Keratinocyte (primary cell): ENCODE measurements around the gene AIMP1. TPM values are rescaled to one million over a fixed set of nuclear protein-coding genes. Genes with fewer than 3 reads are reported as not detected.

Experiments
- DNase-seq: peaks from one replicate; pipeline ENCODE4 v3.0.0-alpha.2; 2011; ENCODE audit warnings: low read depth, missing footprints, low spot score
- FAIRE-seq: peaks from 2 replicates; lab custom pipeline; 2011; peaks lifted over from hg19 to GRCh38; lab: Jason Lieb, UNC
- H2AFZ ChIP-seq: 2 replicates; pipeline ENCODE4 v1.6.0; 2012; ENCODE audit warnings: low read length, control low read depth, inconsistent platforms; ENCODE audit not compliant: control insufficient read depth
- H3K27ac ChIP-seq: 2 replicates; pipeline ENCODE4 v1.5.1; 2011; ENCODE audit warnings: low read length; ENCODE audit not compliant: control insufficient read depth, insufficient read depth
- H3K27me3 ChIP-seq: 3 replicates; pipeline ENCODE4 v1.6.0; 2011; ENCODE audit warnings: low read length; ENCODE audit not compliant: control insufficient read depth, insufficient read depth; ENCODE audit errors: extremely low read depth
- H3K36me3 ChIP-seq, 2 experiments: 2 replicates in 1 of 2; 3 replicates in 1 of 2; pipeline ENCODE4 v1.5.1; 2011; ENCODE audit warnings: low read length in 2 of 2, mild to moderate bottlenecking in 1 of 2; ENCODE audit not compliant: control insufficient read depth in 2 of 2, insufficient read depth in 2 of 2; ENCODE audit errors: extremely low read depth in 1 of 2
- H3K4me1 ChIP-seq: 3 replicates; pipeline ENCODE4 v1.5.1; 2011; ENCODE audit warnings: low read length; ENCODE audit not compliant: control insufficient read depth, insufficient read depth; ENCODE audit errors: extremely low read depth
- H3K4me2 ChIP-seq: 3 replicates; pipeline ENCODE4 v1.6.0; 2011; ENCODE audit warnings: low read depth, low read length; ENCODE audit not compliant: control insufficient read depth, insufficient read depth; ENCODE audit errors: extremely low read depth
- H3K4me3 ChIP-seq, 3 experiments: fragments of 200-600 bp in 1 of 3; sonication (generic) in 1 of 3; 2 replicates in 2 of 3; 3 replicates in 1 of 3; pipeline ENCODE4 v1.5.1; 2011 to 2016; ENCODE audit warnings: low read length in 3 of 3, mild to moderate bottlenecking in 3 of 3, control low read depth in 2 of 3, inconsistent platforms in 1 of 3, low read depth in 1 of 3, mixed read lengths in 1 of 3, mixed run types in 1 of 3, moderate library complexity in 1 of 3; ENCODE audit not compliant: control insufficient read depth in 2 of 3, insufficient read depth in 2 of 3; ENCODE audit errors: extremely low read depth in 1 of 3
- H3K79me2 ChIP-seq: 2 replicates; pipeline ENCODE4 v1.6.0; 2012; ENCODE audit warnings: low read length; ENCODE audit not compliant: control insufficient read depth, insufficient read depth
- H3K9ac ChIP-seq: 3 replicates; pipeline ENCODE4 v1.6.0; 2011; ENCODE audit warnings: low read length; ENCODE audit not compliant: control insufficient read depth, insufficient read depth; ENCODE audit errors: extremely low read depth
- H3K9me1 ChIP-seq: 3 replicates; pipeline ENCODE4 v1.6.0; 2011; ENCODE audit warnings: low read length; ENCODE audit not compliant: control insufficient read depth, insufficient read depth; ENCODE audit errors: extremely low read depth
- H3K9me3 ChIP-seq: 2 replicates; pipeline ENCODE4 v1.5.1; 2012; ENCODE audit warnings: low read depth, low read length; ENCODE audit not compliant: control insufficient read depth
- H4K20me1 ChIP-seq: 3 replicates; pipeline ENCODE4 v1.6.0; 2011; ENCODE audit warnings: low read length; ENCODE audit not compliant: control insufficient read depth, insufficient read depth; ENCODE audit errors: extremely low read depth
- EZH2 ChIP-seq: IDR thresholded peaks from one replicate; pipeline ENCODE4 v1.6.1; 2012; ENCODE audit warnings: inconsistent platforms, mild to moderate bottlenecking, low read length, moderate library complexity
- dilution Hi-C: fragments of 300-500 bp; cut with MboI; formaldehyde crosslinking; loops from one replicate; pipeline ENCODE4 v1.7.0; 2020; ENCODE audit warnings: low sequenced_read_pairs; ENCODE audit not compliant: extremely low pct_ligation_motif_present
- polyA plus RNA-seq, 5 experiments: library from polyadenylated mRNA; depleted of rRNA in 3 of 5; stranded (reverse) in 3 of 5; stranded (forward) in 1 of 5; unstranded in 1 of 5; fragments of >200 nt; gene quantifications; 1 replicate in 1 of 5; 2 replicates in 3 of 5; 3 replicates in 1 of 5; pipeline versions ENCODE4 v1.2.1 to v1.2.3, GENCODE V29; 2011 to 2012; ENCODE audit warnings: missing spikeins in 2 of 5, low read depth in 1 of 5, low replicate concordance in 1 of 5
- TF ChIP-seq, protein P1 (sequence below), 3 experiments: IDR thresholded peaks in 1 of 3; conservative IDR thresholded peaks in 1 of 3; optimal IDR thresholded peaks in 1 of 3; 2 replicates in 2 of 3; 3 replicates in 1 of 3; pipeline versions ENCODE3 to v1.5.1; 2011; ENCODE audit warnings: low read length in 3 of 3, mild to moderate bottlenecking in 3 of 3, moderate library complexity in 2 of 3, control low read depth in 1 of 3, inconsistent platforms in 1 of 3; ENCODE audit not compliant: insufficient read depth in 2 of 3; ENCODE audit errors: extremely low read depth in 1 of 3

AIMP1 gene
- polyA plus RNA-seq, 1 donor (not counting 4 experiments of a cell fraction or from before 2014, with no cell fraction given): 52.9 TPM

- DNase-seq (no peak), FAIRE-seq (peak; percentile 9)
- H3K9ac ChIP-seq: no peak overlapping the region
- H3K9me3 ChIP-seq: no peaks in the 10 kb centered on the region
- no peaks in the 10 kb centered on the region for H4K20me1 ChIP-seq
- H3K4me2 ChIP-seq: no peak overlapping the region
- no peak overlapping the region for H2AFZ ChIP-seq
- no peaks in the 10 kb centered on the region for H3K9me1 ChIP-seq
- peaks cover 14% of the 10 kb centered on the region for H3K4me1 ChIP-seq
- H3K27ac ChIP-seq: no peak overlapping the region
- H3K36me3 ChIP-seq: no peaks in the 10 kb centered on the region
- no peaks in the 10 kb centered on the region for H3K79me2 ChIP-seq
- no peak overlapping the region for H3K4me3 ChIP-seq
- dilution Hi-C loops: no loop called here
- H3K27me3 ChIP-seq: no peaks in the 10 kb centered on the region
- TF ChIP-seq EZH2: no peak
- TF ChIP-seq, protein P1, sequence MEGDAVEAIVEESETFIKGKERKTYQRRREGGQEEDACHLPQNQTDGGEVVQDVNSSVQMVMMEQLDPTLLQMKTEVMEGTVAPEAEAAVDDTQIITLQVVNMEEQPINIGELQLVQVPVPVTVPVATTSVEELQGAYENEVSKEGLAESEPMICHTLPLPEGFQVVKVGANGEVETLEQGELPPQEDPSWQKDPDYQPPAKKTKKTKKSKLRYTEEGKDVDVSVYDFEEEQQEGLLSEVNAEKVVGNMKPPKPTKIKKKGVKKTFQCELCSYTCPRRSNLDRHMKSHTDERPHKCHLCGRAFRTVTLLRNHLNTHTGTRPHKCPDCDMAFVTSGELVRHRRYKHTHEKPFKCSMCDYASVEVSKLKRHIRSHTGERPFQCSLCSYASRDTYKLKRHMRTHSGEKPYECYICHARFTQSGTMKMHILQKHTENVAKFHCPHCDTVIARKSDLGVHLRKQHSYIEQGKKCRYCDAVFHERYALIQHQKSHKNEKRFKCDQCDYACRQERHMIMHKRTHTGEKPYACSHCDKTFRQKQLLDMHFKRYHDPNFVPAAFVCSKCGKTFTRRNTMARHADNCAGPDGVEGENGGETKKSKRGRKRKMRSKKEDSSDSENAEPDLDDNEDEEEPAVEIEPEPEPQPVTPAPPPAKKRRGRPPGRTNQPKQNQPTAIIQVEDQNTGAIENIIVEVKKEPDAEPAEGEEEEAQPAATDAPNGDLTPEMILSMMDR (optimal IDR thresholded peaks at IDR 0.05 in 1 of 3, IDR thresholded peaks at IDR 0.05 in 1 of 3, conservative IDR thresholded peaks at IDR 0.05 in 1 of 3; ENCODE audit: extremely low read depth in 1 of 3, insufficient read depth in 2 of 3, low read length in 3 of 3): no peak
These were observed 47.9 kb downstream of the AIMP1 start for GRCh38 chr4:106364282-106364681.

DNA sequence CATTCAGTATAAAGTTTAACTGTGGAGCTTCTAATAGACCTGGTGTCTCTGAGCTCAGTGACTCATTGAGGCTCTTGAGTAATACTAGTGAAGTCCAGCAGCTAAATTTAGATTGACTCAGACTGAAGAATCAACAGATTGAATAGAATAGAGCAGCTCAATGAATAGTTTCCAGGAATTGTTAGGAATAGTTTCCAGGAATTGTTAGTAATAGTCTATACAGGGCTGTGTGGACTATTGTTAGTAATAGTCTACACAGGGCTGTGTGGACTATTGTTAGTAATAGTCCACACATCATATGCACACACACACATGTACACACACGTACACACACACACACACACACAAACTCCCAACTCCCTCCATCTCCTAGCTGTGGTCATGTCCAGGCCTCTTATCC lies 49.3 kb downstream of the AIMP1 start:
- no peak for TF ChIP-seq EZH2
- TF ChIP-seq, protein P1 (optimal IDR thresholded peaks at IDR 0.05 in 1 of 3, IDR thresholded peaks at IDR 0.05 in 1 of 3, conservative IDR thresholded peaks at IDR 0.05 in 1 of 3; ENCODE audit: extremely low read depth in 1 of 3, insufficient read depth in 2 of 3, low read length in 3 of 3): no peak
- Histone ChIP-seq H3K4me3 (no peak overlapping the region), H3K4me2 (no peak overlapping the region), H3K79me2 (no peaks in the 10 kb centered on the region), H3K9ac (no peak overlapping the region), H3K4me1 (peaks cover 14% of the 10 kb centered on the region), H3K36me3 (no peaks in the 10 kb centered on the region), H2AFZ (no peak overlapping the region), H4K20me1 (no peaks in the 10 kb centered on the region), H3K27ac (no peak overlapping the region), H3K27me3 (no peaks in the 10 kb centered on the region), H3K9me3 (no peaks in the 10 kb centered on the region), H3K9me1 (no peaks in the 10 kb centered on the region)
- peak; percentile 89 for FAIRE-seq
- dilution Hi-C loops: no loop called here
- DNase-seq: peak; percentile 57
